HepG2 (cell line): ENCODE results near the gene MXRA8.

Experiments
- EZH2 ChIP-seq: conservative IDR thresholded peaks from 2 replicates; pipeline ENCODE4 v1.6.1; 2012; ENCODE audit warnings: mild to moderate bottlenecking, low read depth, low read length, moderate library complexity
- MZF1 ChIP-seq: sonication (generic); formaldehyde crosslinking; IDR thresholded peaks from 2 replicates; pipeline ENCODE4 v1.8.1; 2023; ENCODE audit warnings: mild to moderate bottlenecking, missing genetic modification reagents, borderline replicate concordance

- no peak for TF ChIP-seq EZH2
- TF ChIP-seq MZF1 = no peak
These were observed 44.1 kb downstream of the MXRA8 start for GRCh38 chr1:1314237-1314586.
